Cardiac muscle cell (in vitro differentiated cells and primary cell): ENCODE measurements around the gene MBNL1. TPM values are rescaled to one million over a fixed set of nuclear protein-coding genes. Genes with fewer than 3 reads are reported as not detected.

Experiments used
- DNase-seq, 2 donors: peaks; one replicate each; pipeline versions ENCODE4 v3.0.0 to v3.0.0-alpha.2; 2010 to 2017; ENCODE audit warnings: low read depth in 1 of 2, low spot score in 1 of 2
- H3K27ac ChIP-seq: fragments of 200-600 bp; sonication (generic); 2 replicates; pipeline ENCODE4 v1.5.1; 2016
- H3K27me3 ChIP-seq: fragments of 200-600 bp; sonication (generic); 2 replicates; pipeline ENCODE4 v1.6.0; 2016; ENCODE audit warnings: control low read depth
- H3K36me3 ChIP-seq: fragments of 200-600 bp; sonication (generic); 2 replicates; pipeline ENCODE4 v1.5.1; 2016; ENCODE audit warnings: control low read depth
- H3K4me1 ChIP-seq: fragments of 200-600 bp; sonication (generic); 2 replicates; pipeline ENCODE4 v1.8.1; 2017; ENCODE audit warnings: low read depth, mild to moderate bottlenecking, mixed run types
- H3K4me3 ChIP-seq: fragments of 200-600 bp; sonication (generic); 2 replicates; pipeline ENCODE4 v1.5.1; 2016; ENCODE audit warnings: mild to moderate bottlenecking
- H3K9me3 ChIP-seq: fragments of 200-600 bp; sonication (generic); 2 replicates; pipeline ENCODE4 v1.5.1; 2017; ENCODE audit warnings: low read depth, mild to moderate bottlenecking, control low read depth
- CTCF ChIP-seq: IDR thresholded peaks from 2 replicates; pipeline ENCODE4 v1.5.1; 2012; ENCODE audit warnings: low read depth, mild to moderate bottlenecking, low read length
- polyA plus RNA-seq: library from polyadenylated mRNA; unstranded; fragments of >200 nt; fragmentation: Nextera tagmentation; extraction: Ambion mirVana; gene quantifications from 2 replicates; pipeline ENCODE4 v1.2.1, GENCODE V29; 2016
- total RNA-seq: library from RNA; depleted of rRNA; stranded (reverse); fragments of >200 nt; gene quantifications from 2 replicates; pipeline ENCODE4 v1.2.3, GENCODE V29; 2016

MBNL1 gene
- total and polyA plus RNA-seq, 2 experiments from 2014 or later, result 18.1 to 75.1 TPM

GRCh38 chr3:152293347-152294006 lies 24.7 kb downstream of the MBNL1 start:
- H3K36me3 ChIP-seq, result no peaks in the 10 kb centered on the region

GRCh38 chr3:152295344-152295743 lies 26.6 kb downstream of the MBNL1 start:
- DNase-seq, result no peak
- H3K4me1 ChIP-seq, result peaks cover 18% of the 10 kb centered on the region
- no peak overlapping the region for H3K4me3 ChIP-seq
- H3K9me3 ChIP-seq, result no peaks in the 10 kb centered on the region
- H3K27ac ChIP-seq, result no peak overlapping the region
- no peak for TF ChIP-seq CTCF
- H3K27me3 ChIP-seq, result no peaks in the 10 kb centered on the region
- H3K36me3 ChIP-seq, result no peaks in the 10 kb centered on the region

More at GRCh38 chr3:152293347-152294006, 24.7 kb downstream of the MBNL1 start:
- Histone ChIP-seq H3K4me1 (peaks cover 7% of the 10 kb centered on the region), H3K27me3 (no peaks in the 10 kb centered on the region), H3K4me3 (no peak overlapping the region), H3K27ac (no peak overlapping the region), H3K9me3 (no peaks in the 10 kb centered on the region)
- no peak for DNase-seq
- no peak for TF ChIP-seq CTCF

- Histone ChIP-seq H3K9me3 (no peaks in the 10 kb centered on the region), H3K4me1 (peaks cover 18% of the 10 kb centered on the region), H3K4me3 (no peak overlapping the region), H3K27ac (no peak overlapping the region), H3K27me3 (no peaks in the 10 kb centered on the region), H3K36me3 (no peaks in the 10 kb centered on the region)
- no peak for DNase-seq
- TF ChIP-seq CTCF, result no peak
These were observed 27.1 kb downstream of the MBNL1 start for GRCh38 chr3:152295806-152296205.

GRCh38 chr3:152296382-152296781 lies 27.7 kb downstream of the MBNL1 start:
- H3K4me3 ChIP-seq, result no peak overlapping the region
- H3K27ac ChIP-seq, result no peak overlapping the region
- DNase-seq, result no peak
- no peaks in the 10 kb centered on the region for H3K36me3 ChIP-seq
- H3K4me1 ChIP-seq, result peaks cover 18% of the 10 kb centered on the region
- H3K27me3 ChIP-seq, result no peaks in the 10 kb centered on the region
- no peaks in the 10 kb centered on the region for H3K9me3 ChIP-seq
- no peak for TF ChIP-seq CTCF

- Histone ChIP-seq H3K4me1 (peaks cover 23% of the 10 kb centered on the region), H3K27me3 (no peaks in the 10 kb centered on the region), H3K27ac (no peak overlapping the region), H3K4me3 (no peak overlapping the region), H3K36me3 (no peaks in the 10 kb centered on the region), H3K9me3 (no peaks in the 10 kb centered on the region)
- no peak for TF ChIP-seq CTCF
- no peak for DNase-seq
These were observed 28.2 kb downstream of the MBNL1 start for GRCh38 chr3:152296971-152297370.
